Smooth muscle cell (in vitro differentiated cells): ENCODE measurements around the gene MPHOSPH8. TPM values are rescaled to one million over a fixed set of nuclear protein-coding genes. Genes with fewer than 3 reads are reported as not detected.

Source experiments
- DNase-seq: peaks from one replicate; lab custom pipeline; 2025; ENCODE audit not compliant: unreplicated experiment; lab: John Stamatoyannopoulos, UW
- H2AFZ ChIP-seq: fragments of 200-600 bp; sonication (generic); 2 replicates; pipeline ENCODE4 v1.6.0; 2016; ENCODE audit warnings: antibody characterized with exemption, low read depth, mild to moderate bottlenecking
- H3F3A ChIP-seq: fragments of 200-600 bp; sonication (generic); 2 replicates; pipeline ENCODE4 v1.6.0; 2017; ENCODE audit warnings: antibody characterized with exemption, low read depth
- H3K27ac ChIP-seq: fragments of 200-600 bp; sonication (generic); 2 replicates; pipeline ENCODE4 v1.5.1; 2016; ENCODE audit warnings: low read depth, mild to moderate bottlenecking
- H3K27me3 ChIP-seq: fragments of 200-600 bp; sonication (generic); 2 replicates; pipeline ENCODE4 v1.6.1; 2016; ENCODE audit warnings: low read depth, mild to moderate bottlenecking
- H3K36me3 ChIP-seq: fragments of 200-600 bp; sonication (generic); 2 replicates; pipeline ENCODE4 v1.5.1; 2016; ENCODE audit warnings: low read depth
- H3K4me1 ChIP-seq: fragments of 200-600 bp; sonication (generic); 2 replicates; pipeline ENCODE4 v1.5.1; 2016; ENCODE audit warnings: low read depth
- H3K4me2 ChIP-seq: fragments of 200-600 bp; sonication (generic); 2 replicates; pipeline ENCODE4 v1.6.0; 2016; ENCODE audit warnings: mild to moderate bottlenecking
- H3K4me3 ChIP-seq: fragments of 200-600 bp; sonication (generic); 2 replicates; pipeline ENCODE4 v1.5.1; 2016; ENCODE audit warnings: mild to moderate bottlenecking
- H3K79me2 ChIP-seq: fragments of 200-600 bp; sonication (generic); 2 replicates; pipeline ENCODE4 v1.6.0; 2016; ENCODE audit warnings: low read depth, mild to moderate bottlenecking
- H3K9ac ChIP-seq: fragments of 200-600 bp; sonication (generic); 2 replicates; pipeline ENCODE4 v1.6.0; 2016; ENCODE audit warnings: low read depth
- H3K9me3 ChIP-seq: fragments of 200-600 bp; sonication (generic); replicated peaks from 2 replicates; pipeline ENCODE4 v1.5.1; 2016; ENCODE audit warnings: low read depth
- H4K20me1 ChIP-seq: fragments of 200-600 bp; sonication (generic); 2 replicates; pipeline ENCODE4 v1.6.0; 2016; ENCODE audit warnings: low read depth
- CTCF ChIP-seq: fragments of 200-600 bp; sonication (generic); IDR thresholded peaks from 2 replicates; pipeline ENCODE4 v1.5.1; 2017; ENCODE audit warnings: borderline replicate concordance, mild to moderate bottlenecking, antibody characterized with exemption; ENCODE audit not compliant: insufficient read depth, poor library complexity, severe bottlenecking
- WGBS: methylation state at CpG from one replicate; pipeline ENCODE4 v1.1.7; 2016; ENCODE audit warnings: low lambda C conversion rate; 5-methylcytosine and 5-hydroxymethylcytosine counted together
- polyA plus RNA-seq: library from polyadenylated mRNA; unstranded; fragments of >200 nt; fragmentation: Nextera tagmentation; extraction: Ambion mirVana; gene quantifications from 2 replicates; pipeline ENCODE4 v1.2.1, GENCODE V29; 2016
- total RNA-seq: library from RNA; depleted of rRNA; stranded (reverse); fragments of >200 nt; gene quantifications from 2 replicates; pipeline ENCODE4 v1.2.3, GENCODE V29; 2014

Gene MPHOSPH8
- total and polyA plus RNA-seq, 2 experiments from 2014 or later: 8.1 to 9.4 TPM

DNA sequence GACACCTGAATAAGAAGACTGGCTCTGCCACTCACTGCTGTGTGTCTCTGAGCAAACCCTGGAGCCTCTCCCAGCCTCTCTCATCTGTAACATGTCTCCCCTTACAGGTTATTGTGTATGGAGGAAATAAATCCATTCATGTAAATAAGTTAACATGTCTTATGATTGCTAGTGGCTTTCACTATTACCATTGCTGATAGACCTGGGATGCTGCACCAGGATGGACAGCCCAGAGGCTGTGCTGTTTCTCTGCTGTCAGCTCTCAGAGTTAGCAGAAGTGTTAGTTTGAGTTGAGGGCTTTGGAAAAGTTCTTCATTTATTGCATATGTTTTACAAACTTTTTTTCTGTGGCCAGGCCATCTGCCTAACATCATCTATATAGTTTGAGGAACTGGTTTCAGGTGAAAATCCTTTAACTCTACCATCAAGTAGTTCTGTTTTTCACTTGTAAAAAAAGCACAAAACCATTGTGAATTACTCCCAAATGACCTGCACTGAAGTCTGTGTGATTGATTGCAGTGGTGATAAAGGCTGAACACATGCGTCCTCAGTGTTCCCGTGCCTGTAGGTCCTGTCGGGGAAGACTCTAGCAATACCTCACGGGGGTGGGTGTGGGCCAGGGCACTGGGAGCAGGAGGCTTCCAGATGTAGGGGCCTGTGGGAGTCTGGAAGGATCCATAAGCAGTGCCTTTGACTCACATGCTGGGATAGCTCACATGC is 24.6 kb downstream of the MPHOSPH8 start:
- 46% methylated on average over 4 of the region's 4 CpGs for WGBS
- H3K9me3 ChIP-seq: no peaks in the 10 kb centered on the region
- no peaks in the 10 kb centered on the region for H4K20me1 ChIP-seq
- H3F3A ChIP-seq: no peaks in the 10 kb centered on the region
- H3K4me3 ChIP-seq: no peak overlapping the region
- H3K36me3 ChIP-seq: peaks cover 9% of the 10 kb centered on the region
- no peak overlapping the region for H3K9ac ChIP-seq
- H3K27me3 ChIP-seq: no peaks in the 10 kb centered on the region
- H3K4me2 ChIP-seq: no peak overlapping the region
- H3K27ac ChIP-seq: no peak overlapping the region
- no peaks in the 10 kb centered on the region for H3K4me1 ChIP-seq
- TF ChIP-seq CTCF: no peak
- H3K79me2 ChIP-seq: no peaks in the 10 kb centered on the region
- H2AFZ ChIP-seq: no peak overlapping the region
- no peak for DNase-seq

- H3K27ac ChIP-seq: no peak overlapping the region
- no peak overlapping the region for H2AFZ ChIP-seq
- H3K36me3 ChIP-seq: peaks cover 9% of the 10 kb centered on the region
- no peak for DNase-seq
- H3K9ac ChIP-seq: no peak overlapping the region
- TF ChIP-seq CTCF: no peak
- no peaks in the 10 kb centered on the region for H3K9me3 ChIP-seq
- no peaks in the 10 kb centered on the region for H3K79me2 ChIP-seq
- no peaks in the 10 kb centered on the region for H3K4me1 ChIP-seq
- H4K20me1 ChIP-seq: no peaks in the 10 kb centered on the region
- no peak overlapping the region for H3K4me3 ChIP-seq
- H3F3A ChIP-seq: no peaks in the 10 kb centered on the region
- no peak overlapping the region for H3K4me2 ChIP-seq
- no peaks in the 10 kb centered on the region for H3K27me3 ChIP-seq
Observed at GRCh38 chr13:19658831-19659230, 25.4 kb downstream of the MPHOSPH8 start.

DNA sequence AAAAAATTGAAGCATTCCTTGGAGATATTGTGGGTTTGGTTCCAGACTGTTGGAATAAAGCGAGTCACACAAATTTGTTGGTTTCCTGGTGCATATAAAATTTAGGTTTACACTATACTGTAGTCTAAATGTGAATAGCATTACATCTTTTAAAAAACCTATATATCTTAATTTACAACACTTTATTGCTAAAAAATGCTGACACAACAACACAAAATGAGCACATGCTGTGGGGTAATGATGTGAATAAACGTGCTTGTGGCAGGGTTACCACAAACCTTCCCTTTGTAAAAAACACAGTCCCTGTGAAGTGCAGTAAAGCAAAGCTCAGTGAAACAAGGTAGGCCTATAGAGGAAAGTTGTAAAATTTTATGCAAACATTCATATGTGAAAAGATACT is 27.7 kb downstream of the MPHOSPH8 start:
- Histone ChIP-seq H3K9me3 (no peaks in the 10 kb centered on the region), H3K36me3 (peaks cover 9% of the 10 kb centered on the region), H3K4me1 (no peaks in the 10 kb centered on the region), H3K4me3 (no peak overlapping the region), H4K20me1 (no peaks in the 10 kb centered on the region), H3K4me2 (no peak overlapping the region), H3F3A (no peaks in the 10 kb centered on the region), H3K27ac (no peak overlapping the region), H2AFZ (no peak overlapping the region), H3K79me2 (no peaks in the 10 kb centered on the region), H3K9ac (no peak overlapping the region), H3K27me3 (no peaks in the 10 kb centered on the region)
- WGBS: 91% methylated on average over 2 of the region's 2 CpGs
- no peak for DNase-seq
- no peak for TF ChIP-seq CTCF

- H3K27me3 ChIP-seq: no peaks in the 10 kb centered on the region
- 95% methylated on average over 15 of the region's 15 CpGs for WGBS
- H2AFZ ChIP-seq: no peak overlapping the region
- no peaks in the 10 kb centered on the region for H3F3A ChIP-seq
- no peaks in the 10 kb centered on the region for H3K9me3 ChIP-seq
- no peaks in the 10 kb centered on the region for H4K20me1 ChIP-seq
- no peak overlapping the region for H3K27ac ChIP-seq
- H3K4me2 ChIP-seq: no peak overlapping the region
- H3K4me3 ChIP-seq: no peak overlapping the region
- H3K36me3 ChIP-seq: peaks cover 9% of the 10 kb centered on the region
- no peaks in the 10 kb centered on the region for H3K79me2 ChIP-seq
- H3K4me1 ChIP-seq: no peaks in the 10 kb centered on the region
- no peak for TF ChIP-seq CTCF
- no peak overlapping the region for H3K9ac ChIP-seq
- no peak for DNase-seq
Observed at GRCh38 chr13:19661561-19661960, 28.1 kb downstream of the MPHOSPH8 start.
